DND-41 (cell line): ENCODE measurements around the gene C1orf198.

Experiments
- ATAC-seq: fragments of 200-7000 bp; cut with Tn5 transposase; 3 replicates; pipeline ENCODE4 v1.9.1; 2021; ENCODE audit warnings: low read depth; ENCODE audit not compliant: insufficient read depth
- DNase-seq: peaks from one replicate; pipeline ENCODE4 v3.0.0-alpha.2; 2020
- H2AFZ ChIP-seq: 2 replicates; pipeline ENCODE4 v1.6.0; 2012; ENCODE audit warnings: low read depth, low read length
- H3K27ac ChIP-seq: 2 replicates; pipeline ENCODE4 v1.5.1; 2012; ENCODE audit warnings: low read length, inconsistent platforms
- H3K27me3 ChIP-seq: fragments of 200-600 bp; sonication (generic); 2 replicates; pipeline ENCODE4 v1.6.0; 2012; ENCODE audit warnings: low read length, mild to moderate bottlenecking, inconsistent platforms; ENCODE audit not compliant: insufficient read depth, poor library complexity
- H3K36me3 ChIP-seq: 2 replicates; pipeline ENCODE4 v1.5.1; 2012; ENCODE audit warnings: low read length, inconsistent platforms; ENCODE audit not compliant: insufficient read depth
- H3K4me1 ChIP-seq: 2 replicates; pipeline ENCODE4 v1.5.1; 2012; ENCODE audit warnings: mild to moderate bottlenecking, low read length; ENCODE audit not compliant: insufficient read depth
- H3K4me2 ChIP-seq: 2 replicates; pipeline ENCODE4 v1.6.0; 2012; ENCODE audit warnings: mild to moderate bottlenecking, moderate library complexity, low read length, inconsistent platforms; ENCODE audit not compliant: insufficient read depth
- H3K4me3 ChIP-seq, 2 experiments: fragments of 200-600 bp in 1 of 2; shearing (Covaris generic) in 1 of 2; 2 replicates each; pipeline ENCODE4 v1.5.1; 2012 to 2016; ENCODE audit warnings: inconsistent platforms in 2 of 2, low read length in 2 of 2, mild to moderate bottlenecking in 2 of 2, low read depth in 1 of 2, moderate library complexity in 1 of 2
- H3K79me2 ChIP-seq: 2 replicates; pipeline ENCODE4 v1.6.0; 2012; ENCODE audit warnings: low read length, inconsistent platforms; ENCODE audit not compliant: insufficient read depth
- H3K9ac ChIP-seq: 2 replicates; pipeline ENCODE4 v1.6.0; 2012; ENCODE audit warnings: low read depth, mild to moderate bottlenecking, inconsistent platforms, low read length, moderate library complexity
- H3K9me3 ChIP-seq: 2 replicates; pipeline ENCODE4 v1.5.1; 2012; ENCODE audit warnings: low read length, moderate library complexity, mild to moderate bottlenecking, inconsistent platforms; ENCODE audit not compliant: insufficient read depth, severe bottlenecking
- H4K20me1 ChIP-seq: 2 replicates; pipeline ENCODE4 v1.6.0; 2012; ENCODE audit warnings: low read length; ENCODE audit not compliant: insufficient read depth
- EZH2 ChIP-seq: IDR thresholded peaks from 3 replicates; pipeline ENCODE4 v1.6.1; 2012; ENCODE audit warnings: borderline replicate concordance, low read depth, mild to moderate bottlenecking, moderate library complexity, low read length, inconsistent platforms; ENCODE audit not compliant: severe bottlenecking
- TF ChIP-seq, protein P1 (sequence below): IDR thresholded peaks from 2 replicates; pipeline ENCODE4 v1.5.1; 2012; ENCODE audit warnings: borderline replicate concordance, low read length, moderate library complexity, mild to moderate bottlenecking; ENCODE audit not compliant: poor library complexity, severe bottlenecking; ENCODE audit errors: extremely low read depth

C1orf198 gene

DNA sequence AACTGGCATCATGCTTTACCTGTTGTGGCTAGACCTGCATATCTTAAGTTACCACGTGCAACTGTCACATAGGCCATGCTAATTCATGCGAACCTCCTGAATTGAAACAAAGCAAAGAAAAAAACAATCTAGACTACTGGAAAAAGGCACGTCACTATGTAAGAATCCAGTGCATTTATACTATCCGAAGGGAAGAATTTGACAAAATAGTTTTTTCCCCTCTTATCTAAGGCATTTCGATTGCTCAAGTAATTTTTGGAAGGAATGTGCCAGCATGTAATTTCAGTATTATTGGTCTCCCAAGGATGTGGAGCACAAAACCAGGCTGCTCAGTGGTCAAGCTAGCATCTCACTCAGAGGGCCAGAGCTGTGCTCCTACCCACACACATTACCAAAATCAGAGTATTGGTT, 31.5 kb upstream of the C1orf198 start:
- H2AFZ ChIP-seq: no peak overlapping the region
- H3K4me1 ChIP-seq: no peaks in the 10 kb centered on the region
- TF ChIP-seq, protein P1, sequence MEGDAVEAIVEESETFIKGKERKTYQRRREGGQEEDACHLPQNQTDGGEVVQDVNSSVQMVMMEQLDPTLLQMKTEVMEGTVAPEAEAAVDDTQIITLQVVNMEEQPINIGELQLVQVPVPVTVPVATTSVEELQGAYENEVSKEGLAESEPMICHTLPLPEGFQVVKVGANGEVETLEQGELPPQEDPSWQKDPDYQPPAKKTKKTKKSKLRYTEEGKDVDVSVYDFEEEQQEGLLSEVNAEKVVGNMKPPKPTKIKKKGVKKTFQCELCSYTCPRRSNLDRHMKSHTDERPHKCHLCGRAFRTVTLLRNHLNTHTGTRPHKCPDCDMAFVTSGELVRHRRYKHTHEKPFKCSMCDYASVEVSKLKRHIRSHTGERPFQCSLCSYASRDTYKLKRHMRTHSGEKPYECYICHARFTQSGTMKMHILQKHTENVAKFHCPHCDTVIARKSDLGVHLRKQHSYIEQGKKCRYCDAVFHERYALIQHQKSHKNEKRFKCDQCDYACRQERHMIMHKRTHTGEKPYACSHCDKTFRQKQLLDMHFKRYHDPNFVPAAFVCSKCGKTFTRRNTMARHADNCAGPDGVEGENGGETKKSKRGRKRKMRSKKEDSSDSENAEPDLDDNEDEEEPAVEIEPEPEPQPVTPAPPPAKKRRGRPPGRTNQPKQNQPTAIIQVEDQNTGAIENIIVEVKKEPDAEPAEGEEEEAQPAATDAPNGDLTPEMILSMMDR: no peak
- no peak for TF ChIP-seq EZH2
- no peak overlapping the region for H3K4me2 ChIP-seq
- ATAC-seq (no peak), DNase-seq (no peak)
- H3K27me3 ChIP-seq: no peaks in the 10 kb centered on the region
- H3K79me2 ChIP-seq: no peaks in the 10 kb centered on the region
- 0 out of 2 replicates have a peak, but pooled peaks cover 5% of the 10 kb centered on the region for H3K36me3 ChIP-seq
- H3K4me3 ChIP-seq: no peak overlapping the region
- no peak overlapping the region for H3K9ac ChIP-seq
- H3K27ac ChIP-seq: no peak overlapping the region
- no peaks in the 10 kb centered on the region for H3K9me3 ChIP-seq
- no peaks in the 10 kb centered on the region for H4K20me1 ChIP-seq

DNA sequence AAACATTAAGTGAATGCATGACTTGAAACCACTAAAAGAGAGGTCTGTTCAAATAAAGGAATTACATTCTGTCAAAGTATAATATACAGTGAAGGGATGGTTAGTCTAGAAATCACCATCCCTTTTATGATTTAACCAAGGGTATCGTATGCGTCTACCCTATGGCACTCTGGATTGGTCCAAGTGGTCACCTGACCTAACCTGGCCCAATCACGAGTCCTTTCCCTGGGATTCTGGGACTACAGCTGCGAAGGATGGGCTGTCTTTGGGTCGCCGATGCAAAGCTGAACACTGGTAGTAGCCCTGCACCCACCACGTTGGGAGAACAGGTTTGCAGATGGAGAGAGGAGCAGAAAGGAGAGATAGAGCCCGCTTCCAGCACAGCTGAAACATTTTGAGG, 30.4 kb upstream of the C1orf198 start:
- no peak for TF ChIP-seq EZH2
- TF ChIP-seq, protein P1: no peak
- DNase-seq (no peak), ATAC-seq (no peak)
- Histone ChIP-seq H3K9ac (no peak overlapping the region), H3K4me1 (no peaks in the 10 kb centered on the region), H3K4me3 (no peak overlapping the region), H3K27me3 (peaks cover under 1% of the 10 kb centered on the region), H3K4me2 (no peak overlapping the region), H2AFZ (no peak overlapping the region), H4K20me1 (no peaks in the 10 kb centered on the region), H3K36me3 (no peaks in the 10 kb centered on the region), H3K79me2 (no peaks in the 10 kb centered on the region), H3K9me3 (no peaks in the 10 kb centered on the region), H3K27ac (no peak overlapping the region)

DNA sequence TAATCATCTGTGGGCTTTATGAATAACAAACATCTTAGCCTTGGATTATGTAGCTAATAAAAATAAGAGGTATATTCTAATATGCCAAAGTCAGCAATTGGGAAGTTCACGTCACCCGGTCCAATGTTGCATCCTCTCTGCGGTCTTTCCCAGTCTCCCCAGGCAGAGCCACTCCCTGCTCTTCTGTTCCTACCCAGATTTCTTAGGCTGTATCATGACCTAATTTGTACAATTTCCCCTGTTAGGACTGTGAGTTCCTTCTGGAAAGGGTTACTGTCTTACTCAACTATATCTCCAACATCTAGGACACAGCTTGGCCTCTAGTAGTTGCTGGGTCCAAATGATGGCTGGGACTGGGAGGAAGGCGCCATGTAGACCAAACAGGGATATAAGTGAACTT, 29.8 kb upstream of the C1orf198 start:
- TF ChIP-seq EZH2: no peak
- TF ChIP-seq, protein P1: no peak

DNA sequence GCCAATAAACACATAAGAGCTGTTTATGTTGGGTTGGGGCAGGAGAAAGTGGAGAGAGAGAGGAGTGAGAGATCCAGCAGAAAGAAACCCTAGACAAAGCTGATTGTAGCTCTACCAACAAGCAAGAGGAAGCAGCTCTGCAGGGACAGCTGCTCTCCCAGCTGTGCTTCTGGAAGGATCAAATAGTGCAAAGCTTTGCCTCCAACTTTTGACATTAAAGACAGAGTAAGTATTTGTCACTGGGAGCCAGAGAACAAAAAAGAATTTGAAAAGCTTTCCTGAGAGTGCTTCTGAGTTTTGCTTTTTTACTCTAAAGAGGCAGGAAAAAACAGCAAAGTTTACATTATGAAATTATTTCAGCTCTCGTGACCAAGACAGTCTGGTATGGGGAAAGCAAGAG, 28.5 kb upstream of the C1orf198 start:
- H3K36me3 ChIP-seq: no peaks in the 10 kb centered on the region
- no peaks in the 10 kb centered on the region for H3K79me2 ChIP-seq
- H3K27me3 ChIP-seq: peaks cover 5% of the 10 kb centered on the region
- H3K4me3 ChIP-seq: no peak overlapping the region
- H3K4me1 ChIP-seq: no peaks in the 10 kb centered on the region
- TF ChIP-seq, protein P1: no peak
- TF ChIP-seq EZH2: no peak
- no peak overlapping the region for H3K4me2 ChIP-seq
- ATAC-seq (no peak), DNase-seq (no peak)
- no peak overlapping the region for H3K27ac ChIP-seq
- H3K9ac ChIP-seq: no peak overlapping the region
- no peaks in the 10 kb centered on the region for H3K9me3 ChIP-seq
- H4K20me1 ChIP-seq: no peaks in the 10 kb centered on the region
- no peak overlapping the region for H2AFZ ChIP-seq

More for the DNA sequence above, 29.8 kb upstream of the C1orf198 start:
- H3K9me3 ChIP-seq: no peaks in the 10 kb centered on the region
- no peak for ATAC-seq
- no peak overlapping the region for H3K27ac ChIP-seq
- H3K79me2 ChIP-seq: no peaks in the 10 kb centered on the region
- H3K27me3 ChIP-seq: peaks cover 3% of the 10 kb centered on the region
- no peaks in the 10 kb centered on the region for H3K36me3 ChIP-seq
- H3K4me2 ChIP-seq: no peak overlapping the region
- H3K4me3 ChIP-seq: no peak overlapping the region
- H2AFZ ChIP-seq: no peak overlapping the region
- no peaks in the 10 kb centered on the region for H3K4me1 ChIP-seq
- H4K20me1 ChIP-seq: no peaks in the 10 kb centered on the region
- DNase-seq: no peak
- no peak overlapping the region for H3K9ac ChIP-seq
